HCT116 (cell line): ENCODE data around the gene EZH2. TPM values are rescaled to one million over a fixed set of nuclear protein-coding genes. Genes with fewer than 3 reads are reported as not detected.

ENCODE experiments used
- ATAC-seq: fragments of 200-7000 bp; cut with Tn5 transposase; 2 replicates; pipeline ENCODE4 v1.9.1; 2020; ENCODE audit warnings: mild to moderate bottlenecking, moderate library complexity
- BruUV-seq: library from RNA; stranded (reverse); fragments of 400-500 nt; replicated peaks from 2 replicates; lab custom pipeline; 2021; lab: Mats Ljungman, UMichigan
- CTCF ChIA-PET: fragments of 300-600 bp; sonication (Branson Sonifier 250); formaldehyde crosslinking; loops from one replicate; lab custom pipeline; 2021; ENCODE audit warnings: antibody characterized with exemption; lab: Charles Lee
- POLR2A ChIA-PET: fragments of 300-600, 350-600 bp; sonication (Branson Sonifier 250); formaldehyde crosslinking; loops from one replicate; lab custom pipeline; 2021; ENCODE audit warnings: antibody characterized with exemption; lab: Charles Lee
- RAD21 ChIA-PET, 2 experiments: fragments of 300-600 bp; sonication (Branson Sonifier 250); formaldehyde crosslinking; loops; one replicate each; lab custom pipeline; 2023; ENCODE audit warnings: low total read pairs in 2 of 2; ENCODE audit not compliant: uncharacterized antibody in 2 of 2, unreplicated experiment in 2 of 2, low non-redundant PET in 1 of 2; lab: Charles Lee
- DNase-seq: peaks from one replicate; pipeline ENCODE4 v3.0.0-alpha.2; 2010; ENCODE audit warnings: low read depth, low spot score
- H2AFZ ChIP-seq: fragments of 200-600 bp; shearing (Covaris generic), sonication (generic); 2 replicates; pipeline ENCODE4 v1.6.1; 2017; ENCODE audit warnings: low read depth, mixed run types, mixed read lengths, antibody characterized with exemption, low read length; ENCODE audit not compliant: poor library complexity, severe bottlenecking
- H3K27ac ChIP-seq: 2 replicates; pipeline ENCODE4 v1.5.1; 2012; ENCODE audit warnings: low read depth, low read length
- H3K27me3 ChIP-seq: fragments of 200-600 bp; sonication (generic); 2 replicates; pipeline ENCODE4 v1.6.1; 2016; ENCODE audit warnings: mixed run types, low read length, mixed read lengths; ENCODE audit not compliant: insufficient read depth
- H3K36me3 ChIP-seq, 2 experiments: fragments of 200-500 bp in 1 of 2; fragments of 200-600 bp in 1 of 2; sonication (Bioruptor generic) in 1 of 2; sonication (generic) in 1 of 2; 2 replicates each; pipeline versions ENCODE4 v1.5.1 to v1.6.1; 2014 to 2016; ENCODE audit warnings: low read length in 2 of 2, inconsistent platforms in 1 of 2, mixed read lengths in 1 of 2, mixed run types in 1 of 2; ENCODE audit not compliant: insufficient read depth in 2 of 2, control insufficient read depth in 1 of 2
- H3K4me1 ChIP-seq, 2 experiments: fragments of 200-600 bp in 1 of 2; sonication (generic) in 1 of 2; 2 replicates each; pipeline versions ENCODE4 v1.5.1 to v1.6.1; 2012 to 2017; ENCODE audit warnings: low read length in 2 of 2, inconsistent platforms in 1 of 2, mild to moderate bottlenecking in 1 of 2, mixed read lengths in 1 of 2, mixed run types in 1 of 2, moderate library complexity in 1 of 2; ENCODE audit not compliant: insufficient read depth in 2 of 2, control insufficient read depth in 1 of 2
- H3K4me2 ChIP-seq: fragments of 200-600 bp; sonication (generic); 2 replicates; pipeline ENCODE4 v1.6.1; 2017; ENCODE audit warnings: mixed run types, low read length, mixed read lengths
- H3K4me3 ChIP-seq, 2 experiments: fragments of 200-600 bp in 1 of 2; sonication (generic) in 1 of 2; replicated peaks in 1 of 2; 2 replicates each; pipeline ENCODE4 v1.5.1; 2011 to 2016; ENCODE audit warnings: low read length in 2 of 2, control low read depth in 1 of 2, low read depth in 1 of 2, mild to moderate bottlenecking in 1 of 2, mixed read lengths in 1 of 2, mixed run types in 1 of 2
- H3K79me2 ChIP-seq: fragments of 200-600 bp; sonication (generic); 2 replicates; pipeline ENCODE4 v1.6.1; 2017; ENCODE audit warnings: mild to moderate bottlenecking, mixed run types, low read length, moderate library complexity, mixed read lengths; ENCODE audit not compliant: insufficient read depth
- H3K9ac ChIP-seq: fragments of 200-600 bp; sonication (generic); 2 replicates; pipeline ENCODE4 v1.6.1; 2016; ENCODE audit warnings: low read length, mixed read lengths
- H3K9me2 ChIP-seq: fragments of 200-600 bp; sonication (generic), shearing (Covaris generic); 2 replicates; pipeline ENCODE4 v1.6.1; 2017; ENCODE audit warnings: mixed run types, mild to moderate bottlenecking, moderate library complexity; ENCODE audit not compliant: insufficient read depth
- H3K9me3 ChIP-seq, 2 experiments: fragments of 200-500 bp in 1 of 2; fragments of 200-600 bp in 1 of 2; sonication (Bioruptor generic) in 1 of 2; sonication (generic) in 1 of 2; 2 replicates each; pipeline ENCODE4 v1.6.1; 2014 to 2017; ENCODE audit warnings: low read length in 2 of 2, mixed read lengths in 2 of 2, inconsistent platforms in 1 of 2, low read depth in 1 of 2, mild to moderate bottlenecking in 1 of 2, mixed run types in 1 of 2, moderate library complexity in 1 of 2; ENCODE audit not compliant: control insufficient read depth in 1 of 2, insufficient read depth in 1 of 2
- H4K20me1 ChIP-seq: fragments of 200-600 bp; sonication (generic), shearing (Covaris generic); 2 replicates; pipeline ENCODE4 v1.6.1; 2017; ENCODE audit warnings: mixed run types, mild to moderate bottlenecking, moderate library complexity; ENCODE audit not compliant: insufficient read depth
- ATF3 ChIP-seq: IDR thresholded peaks from 2 replicates; pipeline ENCODE4 v1.6.1; 2012
- CEBPB ChIP-seq: IDR thresholded peaks from 2 replicates; pipeline ENCODE4 v1.6.1; 2012; ENCODE audit warnings: low read depth
- CTCF ChIP-seq, 3 experiments: fragments of 200-600 bp in 1 of 3; sonication (generic) in 1 of 3; IDR thresholded peaks in 2 of 3; conservative IDR thresholded peaks in 1 of 3; 2 replicates each; pipeline ENCODE4 v1.5.1; 2012 to 2017; ENCODE audit warnings: low read depth in 2 of 3, low read length in 2 of 3, antibody characterized with exemption in 1 of 3, borderline replicate concordance in 1 of 3, control low read depth in 1 of 3, mild to moderate bottlenecking in 1 of 3, mixed read lengths in 1 of 3, mixed run types in 1 of 3, moderate library complexity in 1 of 3; ENCODE audit not compliant: insufficient read depth in 1 of 3
- EGR1 ChIP-seq: IDR thresholded peaks from 2 replicates; pipeline ENCODE4 v1.6.1; 2012; ENCODE audit warnings: low read depth
- ELF1 ChIP-seq: IDR thresholded peaks from 2 replicates; pipeline ENCODE4 v1.6.1; 2012; ENCODE audit warnings: low read depth, borderline replicate concordance
- EZH2 ChIP-seq: fragments of 200-600 bp; sonication (generic); IDR thresholded peaks from 2 replicates; pipeline ENCODE4 v1.6.1; 2017; ENCODE audit warnings: antibody characterized with exemption, mixed run types
- EZH2phosphoT487 ChIP-seq: fragments of 200-600 bp; IDR thresholded peaks from 2 replicates; pipeline ENCODE4 v1.6.1; 2018; ENCODE audit warnings: antibody characterized with exemption, borderline replicate concordance
- FOSL1 ChIP-seq: IDR thresholded peaks from 2 replicates; pipeline ENCODE4 v1.6.1; 2012; ENCODE audit warnings: low read depth
- POLR2A ChIP-seq: IDR thresholded peaks from 2 replicates; pipeline ENCODE4 v1.7.0; 2011; ENCODE audit warnings: borderline replicate concordance; ENCODE audit not compliant: insufficient read depth, insufficient read length; ENCODE audit errors: extremely low read depth
- RAD21 ChIP-seq: IDR thresholded peaks from 2 replicates; pipeline ENCODE4 v1.6.1; 2012; ENCODE audit warnings: low read depth, mild to moderate bottlenecking
- SIN3A ChIP-seq: IDR thresholded peaks from 2 replicates; pipeline ENCODE4 v1.6.1; 2012; ENCODE audit warnings: low read depth
- SP1 ChIP-seq: IDR thresholded peaks from 2 replicates; pipeline ENCODE4 v1.6.1; 2012; ENCODE audit warnings: low read depth
- SRF ChIP-seq: IDR thresholded peaks from 2 replicates; pipeline ENCODE4 v1.6.1; 2012; ENCODE audit warnings: low read depth
- TCF7L2 ChIP-seq: IDR thresholded peaks from 2 replicates; pipeline ENCODE4 v1.7.0; 2011; ENCODE audit warnings: borderline replicate concordance, inconsistent platforms; ENCODE audit not compliant: insufficient read depth, insufficient read length; ENCODE audit errors: extremely low read depth
- ZBTB33 ChIP-seq: IDR thresholded peaks from 2 replicates; pipeline ENCODE4 v1.6.1; 2011; ENCODE audit warnings: mild to moderate bottlenecking, low read length, moderate library complexity; ENCODE audit not compliant: insufficient replicate concordance; ENCODE audit errors: extremely low read depth
- ZFX ChIP-seq: fragments of 450-650 bp; IDR thresholded peaks from 2 replicates; pipeline ENCODE4 v1.6.1; 2017
- ZNF274 ChIP-seq: fragments of 200-500 bp; sonication (Bioruptor generic); IDR thresholded peaks from 2 replicates; pipeline ENCODE4 v1.6.1; 2014; ENCODE audit warnings: mild to moderate bottlenecking, low read depth, low read length, inconsistent platforms
- intact Hi-C: fragments of 100-400 bp; cut with micrococcal nuclease; formaldehyde crosslinking; loops from 2 replicates; pipeline ENCODE4 v1.10.0; 2022
- total RNA-seq: library from RNA; stranded (reverse); gene quantifications from one replicate; pipeline ENCODE4 v1.2.1, GENCODE V29; 2021; ENCODE audit not compliant: unreplicated experiment
- TF ChIP-seq, protein P1 (sequence below): IDR thresholded peaks from 2 replicates; pipeline ENCODE4 v1.6.1; 2012; ENCODE audit warnings: low read depth
- TF ChIP-seq, protein P2 (sequence below): IDR thresholded peaks from 2 replicates; pipeline ENCODE4 v1.6.1; 2012

The EZH2 gene
- total RNA-seq, 1 experiment from 2014 or later: 55.2 TPM

- TF ChIP-seq, protein P1, sequence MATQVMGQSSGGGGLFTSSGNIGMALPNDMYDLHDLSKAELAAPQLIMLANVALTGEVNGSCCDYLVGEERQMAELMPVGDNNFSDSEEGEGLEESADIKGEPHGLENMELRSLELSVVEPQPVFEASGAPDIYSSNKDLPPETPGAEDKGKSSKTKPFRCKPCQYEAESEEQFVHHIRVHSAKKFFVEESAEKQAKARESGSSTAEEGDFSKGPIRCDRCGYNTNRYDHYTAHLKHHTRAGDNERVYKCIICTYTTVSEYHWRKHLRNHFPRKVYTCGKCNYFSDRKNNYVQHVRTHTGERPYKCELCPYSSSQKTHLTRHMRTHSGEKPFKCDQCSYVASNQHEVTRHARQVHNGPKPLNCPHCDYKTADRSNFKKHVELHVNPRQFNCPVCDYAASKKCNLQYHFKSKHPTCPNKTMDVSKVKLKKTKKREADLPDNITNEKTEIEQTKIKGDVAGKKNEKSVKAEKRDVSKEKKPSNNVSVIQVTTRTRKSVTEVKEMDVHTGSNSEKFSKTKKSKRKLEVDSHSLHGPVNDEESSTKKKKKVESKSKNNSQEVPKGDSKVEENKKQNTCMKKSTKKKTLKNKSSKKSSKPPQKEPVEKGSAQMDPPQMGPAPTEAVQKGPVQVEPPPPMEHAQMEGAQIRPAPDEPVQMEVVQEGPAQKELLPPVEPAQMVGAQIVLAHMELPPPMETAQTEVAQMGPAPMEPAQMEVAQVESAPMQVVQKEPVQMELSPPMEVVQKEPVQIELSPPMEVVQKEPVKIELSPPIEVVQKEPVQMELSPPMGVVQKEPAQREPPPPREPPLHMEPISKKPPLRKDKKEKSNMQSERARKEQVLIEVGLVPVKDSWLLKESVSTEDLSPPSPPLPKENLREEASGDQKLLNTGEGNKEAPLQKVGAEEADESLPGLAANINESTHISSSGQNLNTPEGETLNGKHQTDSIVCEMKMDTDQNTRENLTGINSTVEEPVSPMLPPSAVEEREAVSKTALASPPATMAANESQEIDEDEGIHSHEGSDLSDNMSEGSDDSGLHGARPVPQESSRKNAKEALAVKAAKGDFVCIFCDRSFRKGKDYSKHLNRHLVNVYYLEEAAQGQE: no peak
- TF ChIP-seq CTCF (IDR thresholded peaks at IDR 0.05 in 2 of 3, conservative IDR thresholded peaks at IDR 0.05 in 1 of 3; ENCODE audit: borderline replicate concordance in 1 of 3, insufficient read depth in 1 of 3, low read depth in 2 of 3, low read length in 2 of 3): no peak
- TF ChIP-seq SIN3A: no peak
- TF ChIP-seq RAD21: no peak
- no peak for TF ChIP-seq EZH2
- TF ChIP-seq TCF7L2: no peak
Measured at GRCh38 chr7:148819697-148820360, 64.3 kb downstream of the EZH2 start (continued).

- RAD21 ChIA-PET: no interaction called here
- Histone ChIP-seq H3K4me1 (peaks cover 0 to 7% of the 10 kb centered on the region in 2 experiments; a peak in 2 of 4 replicates), H3K4me3 (no peak overlapping the region), H3K4me2 (no peak overlapping the region), H3K27ac (no peak overlapping the region), H3K9ac (no peak overlapping the region), H3K9me3 (no peaks in the 10 kb centered on the region), H4K20me1 (no peaks in the 10 kb centered on the region), H3K9me2 (no peaks in the 10 kb centered on the region), H3K79me2 (peaks cover 34% of the 10 kb centered on the region), H3K27me3 (no peaks in the 10 kb centered on the region), H2AFZ (no peak overlapping the region), H3K36me3 (peaks cover 38 to 62% of the 10 kb centered on the region in 2 experiments)
- CTCF ChIA-PET: no interaction called here
- BruUV-seq: no TSS peak
- intact Hi-C loops: no loop called here
- POLR2A ChIA-PET: no interaction called here
- ATAC-seq: no peak
- no peak for DNase-seq
- no peak for TF ChIP-seq SRF
- TF ChIP-seq ELF1: no peak
- TF ChIP-seq, protein P2, sequence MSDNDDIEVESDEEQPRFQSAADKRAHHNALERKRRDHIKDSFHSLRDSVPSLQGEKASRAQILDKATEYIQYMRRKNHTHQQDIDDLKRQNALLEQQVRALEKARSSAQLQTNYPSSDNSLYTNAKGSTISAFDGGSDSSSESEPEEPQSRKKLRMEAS: no peak
- TF ChIP-seq POLR2A: no peak
- no peak for TF ChIP-seq ZFX
- TF ChIP-seq ZBTB33: no peak
- no peak for TF ChIP-seq EZH2phosphoT487
- TF ChIP-seq SIN3A: no peak
- no peak for TF ChIP-seq ZNF274
- no peak for TF ChIP-seq FOSL1
- no peak for TF ChIP-seq ATF3
- no peak for TF ChIP-seq EGR1
- no peak for TF ChIP-seq CEBPB
- no peak for TF ChIP-seq SP1
Measured at GRCh38 chr7:148815612-148816011, 68.5 kb downstream of the EZH2 start.
